HepG2 (cell line): Measurements from ENCODE around the gene PCDHGA1. TPM values are rescaled to one million over a fixed set of nuclear protein-coding genes. Genes with fewer than 3 reads are reported as not detected.

Experiments
- ATAC-seq: fragments of 200-7000 bp; cut with Tn5 transposase; 3 replicates; pipeline ENCODE4 v1.9.1; 2020; ENCODE audit warnings: mild to moderate bottlenecking, moderate library complexity
- BruUV-seq: library from RNA; stranded (reverse); fragments of 400-500 nt; replicated peaks from 2 replicates; lab custom pipeline; 2021; lab: Mats Ljungman, UMichigan
- CTCF ChIA-PET: fragments of 300-600 bp; formaldehyde crosslinking; extraction: SDS; loops from one replicate; lab custom pipeline; 2021; ENCODE audit warnings: low total read pairs, inconsistent platforms, low intra/inter-chr PET ratio; lab: Yijun Ruan, JAX
- POLR2A ChIA-PET: fragments of 350-600 bp; sonication (Branson Sonifier 250); formaldehyde crosslinking; loops from one replicate; lab custom pipeline; 2020; ENCODE audit warnings: antibody characterized with exemption, inconsistent platforms; lab: Yijun Ruan, JAX
- DNase-seq: peaks from one replicate; pipeline ENCODE4 v3.0.0-alpha.2; 2015; ENCODE audit warnings: low spot score
- FAIRE-seq: peaks from 3 replicates; lab custom pipeline; 2011; peaks lifted over from hg19 to GRCh38; lab: Jason Lieb, UNC
- H2AFZ ChIP-seq: one replicate; pipeline ENCODE4 v1.6.1; 2011; ENCODE audit warnings: low read length, inconsistent platforms
- H3K27ac ChIP-seq: fragments of 300-600 bp; 3 replicates; pipeline ENCODE4 v1.8.0; 2011; ENCODE audit warnings: mixed run types, mild to moderate bottlenecking, mixed read lengths, low read length, inconsistent platforms; ENCODE audit not compliant: insufficient read depth; ENCODE audit errors: extremely low read length
- H3K27me3 ChIP-seq, 2 experiments: fragments of 200-600 bp in 1 of 2; 2 replicates in 1 of 2; 3 replicates in 1 of 2; pipeline versions ENCODE4 v1.6.0 to v1.8.0; 2011; ENCODE audit warnings: low read length in 2 of 2, mild to moderate bottlenecking in 2 of 2, moderate library complexity in 2 of 2, inconsistent platforms in 1 of 2; ENCODE audit not compliant: insufficient read depth in 2 of 2, control insufficient read depth in 1 of 2
- H3K36me3 ChIP-seq, 2 experiments: fragments of 200-600 bp in 1 of 2; replicated peaks in 1 of 2; 2 replicates in 1 of 2; 3 replicates in 1 of 2; pipeline versions ENCODE4 v1.5.1 to v1.8.0; 2011; ENCODE audit warnings: low read length in 2 of 2, inconsistent platforms in 1 of 2; ENCODE audit not compliant: insufficient read depth in 2 of 2, control insufficient read depth in 1 of 2
- H3K4me1 ChIP-seq: 2 replicates; pipeline ENCODE4 v1.5.1; 2012; ENCODE audit warnings: low read length, inconsistent platforms; ENCODE audit not compliant: insufficient read depth
- H3K4me2 ChIP-seq: 2 replicates; pipeline ENCODE4 v1.6.0; 2011; ENCODE audit warnings: low read depth, low read length, inconsistent platforms
- H3K4me3 ChIP-seq, 3 experiments: fragments of 200-600 bp in 1 of 3; sonication (generic), shearing (Covaris generic) in 1 of 3; replicated peaks in 1 of 3; 2 replicates each; pipeline ENCODE4 v1.5.1; 2011 to 2016; ENCODE audit warnings: low read length in 3 of 3, inconsistent platforms in 2 of 3, low read depth in 2 of 3, mild to moderate bottlenecking in 2 of 3, control low read depth in 1 of 3, mixed read lengths in 1 of 3; ENCODE audit not compliant: insufficient read depth in 1 of 3
- H3K79me2 ChIP-seq: one replicate; pipeline ENCODE4 v1.6.1; 2011; ENCODE audit warnings: low read length, inconsistent platforms; ENCODE audit not compliant: insufficient read depth
- H3K9ac ChIP-seq: 2 replicates; pipeline ENCODE4 v1.6.0; 2011; ENCODE audit warnings: mild to moderate bottlenecking, low read depth, low read length, inconsistent platforms; ENCODE audit not compliant: insufficient read depth
- H3K9me3 ChIP-seq: 2 replicates; pipeline ENCODE4 v1.5.1; 2012; ENCODE audit warnings: mild to moderate bottlenecking, low read length
- H4K20me1 ChIP-seq: 2 replicates; pipeline ENCODE4 v1.6.0; 2011; ENCODE audit warnings: inconsistent platforms, mild to moderate bottlenecking, low read length, moderate library complexity; ENCODE audit not compliant: insufficient read depth
- AGO2 ChIP-seq: fragments of 200-400 bp; formaldehyde crosslinking; optimal IDR thresholded peaks from 2 replicates; pipeline ENCODE3; 2017; ENCODE audit warnings: mild to moderate bottlenecking, low read depth, low read length, moderate library complexity
- HNRNPK ChIP-seq: fragments of 200-400 bp; formaldehyde crosslinking; IDR thresholded peaks from 2 replicates; pipeline ENCODE4 v1.6.1; 2018; ENCODE audit warnings: low read length, low read depth, moderate library complexity, mild to moderate bottlenecking; ENCODE audit not compliant: poor library complexity, severe bottlenecking
- NR3C1 ChIP-seq: sonication (generic); formaldehyde crosslinking; IDR thresholded peaks from 2 replicates; pipeline ENCODE4 v1.4.0; 2020; ENCODE audit warnings: missing genetic modification reagents
- SALL1 ChIP-seq: sonication (generic); formaldehyde crosslinking; IDR thresholded peaks from 2 replicates; pipeline ENCODE4 v1.8.0; 2022; ENCODE audit warnings: mild to moderate bottlenecking, missing genetic modification reagents
- TOPORS ChIP-seq: sonication (generic); formaldehyde crosslinking; IDR thresholded peaks from 2 replicates; pipeline ENCODE4 v1.8.0; 2023; ENCODE audit warnings: mild to moderate bottlenecking, missing genetic modification reagents
- ZFP36L2 ChIP-seq: sonication (generic); formaldehyde crosslinking; IDR thresholded peaks from 2 replicates; pipeline ENCODE4 v1.4.0; 2020; ENCODE audit warnings: missing genetic modification reagents
- ZNF557 ChIP-seq: sonication (generic); formaldehyde crosslinking; IDR thresholded peaks from 2 replicates; pipeline ENCODE4 v1.4.0; 2020; ENCODE audit warnings: missing genetic modification reagents
- WGBS: methylation state at CpG from one replicate; pipeline ENCODE4 v1.1.6; 2017; ENCODE audit warnings: low lambda C conversion rate; 5-methylcytosine and 5-hydroxymethylcytosine counted together
- in situ Hi-C: cut with HindIII; loops from 2 replicates; pipeline ENCODE4 v1.10.0; 2017; ENCODE audit warnings: low pct_unique_long_range_greater_than_20kb; ENCODE audit not compliant: extremely low pct_ligation_motif_present
- intact Hi-C: fragments of 100-400 bp; cut with micrococcal nuclease; formaldehyde crosslinking; loops from one replicate; pipeline ENCODE4 v1.10.0; 2022; ENCODE audit not compliant: unreplicated experiment
- polyA plus RNA-seq, 8 experiments: library from polyadenylated mRNA; depleted of rRNA in 3 of 8; stranded (reverse) in 7 of 8; unstranded in 1 of 8; fragments of >200 nt; fragmentation: Illumina TruSeq in 4 of 8; extraction: Trizol in 4 of 8; gene quantifications; 2 replicates each; pipeline versions ENCODE4 v1.2.1 to v1.2.3, GENCODE V29; 2011 to 2016; ENCODE audit warnings: low read depth in 4 of 8, missing spikeins in 1 of 8, mixed read lengths in 1 of 8; ENCODE audit not compliant: insufficient read depth in 1 of 8
- total RNA-seq, 5 experiments: library from RNA; depleted of rRNA; stranded (reverse); fragments of >200 nt; fragmentation: Illumina TruSeq; extraction: Trizol; gene quantifications; 2 replicates each; pipeline ENCODE4 v1.2.3, GENCODE V29; 2016; ENCODE audit warnings: low read depth in 1 of 5
- TF ChIP-seq, protein P1 (sequence below): sonication (generic); formaldehyde crosslinking; conservative IDR thresholded peaks from 2 replicates; pipeline ENCODE4 v1.8.0; 2022; ENCODE audit warnings: mild to moderate bottlenecking, moderate library complexity, missing genetic modification reagents
- TF ChIP-seq, protein P2 (sequence below): IDR thresholded peaks from 2 replicates; pipeline ENCODE4 v1.6.1; 2016; ENCODE audit warnings: mild to moderate bottlenecking
- TF ChIP-seq, protein P3 (sequence below): sonication (generic); formaldehyde crosslinking; IDR thresholded peaks from 2 replicates; pipeline ENCODE4 v1.4.0; 2020; ENCODE audit warnings: missing genetic modification reagents; ENCODE audit errors: not compliant biosample characterization

The PCDHGA1 gene
- total and polyA plus RNA-seq, 2 of the 13 experiments (the other 11 are each of a cell fraction or from before 2014, with no cell fraction given), result 0.31 to 0.40 TPM

DNA sequence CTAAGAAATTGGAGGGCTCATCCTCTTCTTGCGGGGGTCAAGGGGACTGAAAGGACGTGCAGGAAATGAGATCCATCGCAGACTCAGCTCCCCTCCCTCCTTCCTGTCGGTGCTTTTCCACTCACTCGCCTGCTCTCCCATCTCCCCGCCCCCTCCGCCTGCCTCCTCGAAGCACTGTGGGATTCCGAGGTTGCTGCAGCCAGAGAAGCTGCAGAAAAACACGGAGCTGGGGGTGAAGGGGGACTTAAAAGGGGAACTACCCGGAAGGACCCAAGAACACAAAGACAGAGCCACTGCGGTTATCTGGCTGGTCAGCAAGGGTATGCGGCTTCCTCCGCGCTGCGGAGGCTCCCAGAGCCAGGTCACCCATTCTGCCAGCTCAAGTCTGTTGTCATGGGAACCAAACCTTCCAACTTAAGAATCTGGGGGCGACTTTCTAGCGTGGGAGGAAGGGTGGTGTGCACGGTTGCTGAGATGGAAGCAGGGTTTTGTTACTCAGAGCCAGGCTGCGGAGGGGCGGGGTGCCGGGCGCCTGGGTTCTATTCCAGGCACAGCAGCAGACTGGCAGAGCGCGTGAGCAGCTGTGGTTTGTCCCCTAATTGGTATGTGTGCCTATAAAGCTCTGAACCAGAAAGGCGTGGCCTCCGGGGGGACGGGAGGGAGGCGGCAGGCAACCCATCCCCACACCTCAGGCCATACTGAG lies 183.5 kb downstream of the PCDHGA1 start:
- Histone ChIP-seq H3K4me1 (peaks cover 6% of the 10 kb centered on the region; the same call in 1 of the 2 replicates), H3K9ac (no peak overlapping the region), H3K79me2 (no peaks in the 10 kb centered on the region), H3K36me3 (peaks cover 12 to 44% of the 10 kb centered on the region in 2 experiments; a peak in 4 of 5 replicates), H3K4me3 (no peak overlapping the region), H3K27me3 (no peaks in the 10 kb centered on the region)
- in situ Hi-C loops, result no loop called here
- ATAC-seq, result no peak
- no peak for DNase-seq
- intact Hi-C loops, result no loop called here
- BruUV-seq, result no TSS peak
- no peak for FAIRE-seq
- TF ChIP-seq ZFP36L2 (CRISPR knock-in tag) (no peak), AGO2 (peak; percentile 58)
- TF ChIP-seq, all 625 proteins: peak for 1
- WGBS, result 95% methylated on average over 22 of the region's 29 CpGs
- no peak overlapping the region for H3K27ac ChIP-seq
- CTCF ChIA-PET, result interaction anchor here (3.2 kb wide), 1 partner anchor 11 kb away, joined by 13 read pairs; no protein-coding TSS in a partner anchor
- no peak overlapping the region for H2AFZ ChIP-seq
- POLR2A ChIA-PET, result no interaction called here
- H3K4me2 ChIP-seq, result no peak overlapping the region
- no peaks in the 10 kb centered on the region for H4K20me1 ChIP-seq
- H3K9me3 ChIP-seq, result no peaks in the 10 kb centered on the region

DNA sequence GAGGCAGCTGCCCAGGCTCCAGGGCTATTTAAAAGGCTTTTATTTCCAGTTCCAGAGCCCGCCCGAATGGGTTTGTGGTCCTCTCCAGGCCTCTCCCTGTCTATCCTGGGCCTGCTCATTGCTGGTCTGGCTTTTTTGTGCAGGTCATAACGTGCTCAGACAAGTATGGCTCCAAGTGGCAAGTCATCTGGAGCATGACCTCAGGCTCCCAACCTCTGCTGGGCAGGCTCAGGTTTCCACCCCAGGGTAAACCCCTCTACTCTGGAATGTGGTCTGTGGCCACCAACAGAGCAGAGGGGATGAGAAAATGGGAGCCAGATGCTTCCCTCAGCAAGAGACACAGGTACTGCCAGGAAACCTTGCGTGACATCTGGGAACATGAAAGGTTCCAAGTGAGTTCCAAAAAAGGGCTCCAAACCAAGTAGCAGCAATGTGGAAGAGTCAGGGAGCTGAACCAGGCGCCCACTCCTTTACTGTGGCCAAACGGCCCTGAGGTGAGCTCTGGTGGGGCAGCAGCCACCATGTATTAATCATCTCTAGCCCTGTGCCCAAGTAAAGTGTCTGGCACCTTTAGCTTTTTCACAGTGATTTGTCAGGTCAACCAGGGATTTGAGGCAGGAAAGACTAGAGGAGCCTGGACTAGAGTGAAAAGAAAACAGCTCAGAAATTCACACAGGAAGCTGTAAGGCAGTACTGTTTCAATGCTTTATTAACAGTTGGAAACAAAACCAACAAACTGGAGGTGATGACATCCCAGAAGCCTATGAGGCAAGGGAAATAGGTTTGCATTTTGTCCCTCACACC lies 184.2 kb downstream of the PCDHGA1 start:
- H4K20me1 ChIP-seq, result no peaks in the 10 kb centered on the region
- no peaks in the 10 kb centered on the region for H3K27me3 ChIP-seq
- no peak overlapping the region for H3K9ac ChIP-seq
- ChIA-PET CTCF (no interaction called here), POLR2A (no interaction called here)
- no peaks in the 10 kb centered on the region for H3K9me3 ChIP-seq
- DNase-seq, result no peak
- BruUV-seq, result no TSS peak
- intact Hi-C loops (no loop called here), in situ Hi-C loops (no loop called here)
- no peak for FAIRE-seq
- no peaks in the 10 kb centered on the region for H3K79me2 ChIP-seq
- H3K4me1 ChIP-seq, result no peaks in the 10 kb centered on the region; the same call in 1 of the 2 replicates
- H3K36me3 ChIP-seq, result peaks cover 12 to 52% of the 10 kb centered on the region in 2 experiments
- ATAC-seq, result no peak
- no peak overlapping the region for H3K4me3 ChIP-seq
- 91% methylated on average over 6 of the region's 6 CpGs for WGBS
- H3K4me2 ChIP-seq, result no peak overlapping the region
- no peak overlapping the region for H2AFZ ChIP-seq
- no peak overlapping the region for H3K27ac ChIP-seq
- TF ChIP-seq, protein P1, sequence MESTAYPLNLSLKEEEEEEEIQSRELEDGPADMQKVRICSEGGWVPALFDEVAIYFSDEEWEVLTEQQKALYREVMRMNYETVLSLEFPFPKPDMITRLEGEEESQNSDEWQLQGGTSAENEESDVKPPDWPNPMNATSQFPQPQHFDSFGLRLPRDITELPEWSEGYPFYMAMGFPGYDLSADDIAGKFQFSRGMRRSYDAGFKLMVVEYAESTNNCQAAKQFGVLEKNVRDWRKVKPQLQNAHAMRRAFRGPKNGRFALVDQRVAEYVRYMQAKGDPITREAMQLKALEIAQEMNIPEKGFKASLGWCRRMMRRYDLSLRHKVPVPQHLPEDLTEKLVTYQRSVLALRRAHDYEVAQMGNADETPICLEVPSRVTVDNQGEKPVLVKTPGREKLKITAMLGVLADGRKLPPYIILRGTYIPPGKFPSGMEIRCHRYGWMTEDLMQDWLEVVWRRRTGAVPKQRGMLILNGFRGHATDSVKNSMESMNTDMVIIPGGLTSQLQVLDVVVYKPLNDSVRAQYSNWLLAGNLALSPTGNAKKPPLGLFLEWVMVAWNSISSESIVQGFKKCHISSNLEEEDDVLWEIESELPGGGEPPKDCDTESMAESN (CRISPR knock-in tag), result no peak
- TF ChIP-seq, protein P2, sequence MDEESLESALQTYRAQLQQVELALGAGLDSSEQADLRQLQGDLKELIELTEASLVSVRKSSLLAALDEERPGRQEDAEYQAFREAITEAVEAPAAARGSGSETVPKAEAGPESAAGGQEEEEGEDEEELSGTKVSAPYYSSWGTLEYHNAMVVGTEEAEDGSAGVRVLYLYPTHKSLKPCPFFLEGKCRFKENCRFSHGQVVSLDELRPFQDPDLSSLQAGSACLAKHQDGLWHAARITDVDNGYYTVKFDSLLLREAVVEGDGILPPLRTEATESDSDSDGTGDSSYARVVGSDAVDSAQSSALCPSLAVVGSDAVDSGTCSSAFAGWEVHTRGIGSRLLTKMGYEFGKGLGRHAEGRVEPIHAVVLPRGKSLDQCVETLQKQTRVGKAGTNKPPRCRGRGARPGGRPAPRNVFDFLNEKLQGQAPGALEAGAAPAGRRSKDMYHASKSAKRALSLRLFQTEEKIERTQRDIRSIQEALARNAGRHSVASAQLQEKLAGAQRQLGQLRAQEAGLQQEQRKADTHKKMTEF (CRISPR knock-in tag), result no peak
- TF ChIP-seq SALL1 (CRISPR knock-in tag), result no peak
- no peak for TF ChIP-seq NR3C1 (CRISPR knock-in tag)
- TF ChIP-seq HNRNPK, result no peak
- TF ChIP-seq TOPORS (CRISPR knock-in tag), result no peak
- TF ChIP-seq ZNF557 (CRISPR knock-in tag), result no peak
- TF ChIP-seq, protein P3, sequence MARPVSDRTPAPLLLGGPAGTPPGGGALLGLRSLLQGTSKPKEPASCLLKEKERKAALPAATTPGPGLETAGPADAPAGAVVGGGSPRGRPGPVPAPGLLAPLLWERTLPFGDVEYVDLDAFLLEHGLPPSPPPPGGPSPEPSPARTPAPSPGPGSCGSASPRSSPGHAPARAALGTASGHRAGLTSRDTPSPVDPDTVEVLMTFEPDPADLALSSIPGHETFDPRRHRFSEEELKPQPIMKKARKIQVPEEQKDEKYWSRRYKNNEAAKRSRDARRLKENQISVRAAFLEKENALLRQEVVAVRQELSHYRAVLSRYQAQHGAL (CRISPR knock-in tag), result no peak
